Motor neuron (in vitro differentiated cells): Measurements from ENCODE around the gene SLAIN2. TPM values are rescaled to one million over a fixed set of nuclear protein-coding genes. Genes with fewer than 3 reads are reported as not detected.

Experiments used
- ATAC-seq, 8 experiments: fragments of 200-7000 bp; cut with Tn5 transposase; replicated peaks in 6 of 8; 2 replicates each; pipeline ENCODE4 v1.8.0; 2021; ENCODE audit warnings: mild to moderate bottlenecking in 8 of 8, moderate library complexity in 8 of 8
- H3K27ac ChIP-seq, 2 donors: fragments of 250-450 bp; sonication (Bioruptor Pico); 2 replicates each; pipeline ENCODE4 v1.9.0; 2021; ENCODE audit warnings: antibody characterized with exemption in 2 of 2, mild to moderate bottlenecking in 2 of 2, moderate library complexity in 1 of 2
- H3K4me1 ChIP-seq, 2 donors: fragments of 250-450 bp; sonication (Bioruptor Pico); replicated peaks in 1 of 2; 2 replicates each; pipeline ENCODE4 v1.6.1; 2021; ENCODE audit warnings: antibody characterized with exemption in 2 of 2, mild to moderate bottlenecking in 2 of 2, moderate library complexity in 1 of 2
- H3K4me3 ChIP-seq, 5 donors: fragments of 250-450 bp; sonication (Bioruptor Pico); 2 replicates each; pipeline ENCODE4 v1.9.0; 2021; ENCODE audit warnings: antibody characterized with exemption in 5 of 5, mild to moderate bottlenecking in 5 of 5, moderate library complexity in 4 of 5
- WGBS, 10 experiments: fragments of 450-650 bp; shearing (Covaris generic); methylation state at CpG; one replicate each; pipeline ENCODE4 v1.0.0; 2022; 5-methylcytosine and 5-hydroxymethylcytosine counted together
- in situ Hi-C, 9 experiments: fragments of 400-800 bp; cut with MboI; loops; one replicate each; pipeline ENCODE4 v1.15.0; 2021; ENCODE audit warnings: low sequenced_read_pairs in 9 of 9, low pct_unique_long_range_greater_than_20kb in 2 of 9; ENCODE audit not compliant: unreplicated experiment in 9 of 9
- total RNA-seq, 8 experiments: library from RNA; unstranded; fragments of 300-600 nt; gene quantifications; 2 replicates each; pipeline versions ENCODE4 v1.2.3 to v1.2.4, GENCODE V29; 2022

The SLAIN2 gene
- total RNA-seq, 8 experiments from 2014 or later: 22.5 to 80.0 (median 49.4) TPM

DNA sequence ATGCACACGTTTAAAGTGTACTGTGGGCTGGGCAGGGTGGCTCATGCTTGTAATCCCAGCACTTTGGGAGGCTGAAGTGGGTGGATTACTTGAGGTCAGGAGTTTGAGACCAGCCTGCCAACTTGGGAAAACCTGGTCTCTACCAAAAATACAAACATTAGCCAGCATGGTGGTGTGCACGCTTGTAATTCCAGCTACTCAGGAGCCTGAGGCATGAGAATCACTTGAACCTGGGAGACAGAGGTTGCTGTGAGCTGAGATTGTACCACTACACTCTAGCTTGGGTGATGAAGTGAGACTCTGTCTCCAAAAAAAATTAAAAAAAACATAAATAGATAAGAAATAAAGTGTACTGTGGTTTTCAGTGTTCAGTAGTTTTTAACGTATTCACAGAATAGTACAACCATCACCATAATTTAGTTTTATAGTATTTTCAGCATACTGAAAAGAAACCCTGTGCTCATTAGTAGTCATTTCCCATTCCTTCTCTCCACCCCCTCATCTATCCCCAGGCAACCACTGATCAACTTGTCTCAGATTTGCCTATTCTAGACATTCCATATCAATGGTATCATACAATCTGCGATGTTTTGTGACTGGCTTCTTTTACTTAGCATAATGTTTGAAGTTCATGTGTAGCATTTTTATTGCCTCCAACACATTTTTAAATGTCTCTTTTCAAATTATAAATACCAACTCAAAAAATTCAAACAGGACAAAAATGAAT, 19.1 kb downstream of the SLAIN2 start:
- H3K4me3 ChIP-seq: no peak overlapping the region
- H3K27ac ChIP-seq: no peak overlapping the region
- H3K4me1 ChIP-seq: peaks cover 0 to 5% of the 10 kb centered on the region in 2 donors
- WGBS, 10 experiments: 6 to 94% (median 65%) methylated on average over 1 to 4 of the region's 4 CpGs
- in situ Hi-C loops: no loop called here
- ATAC-seq: peak in 5 of 8 experiments; percentile 42 to 97 (median 92)

DNA sequence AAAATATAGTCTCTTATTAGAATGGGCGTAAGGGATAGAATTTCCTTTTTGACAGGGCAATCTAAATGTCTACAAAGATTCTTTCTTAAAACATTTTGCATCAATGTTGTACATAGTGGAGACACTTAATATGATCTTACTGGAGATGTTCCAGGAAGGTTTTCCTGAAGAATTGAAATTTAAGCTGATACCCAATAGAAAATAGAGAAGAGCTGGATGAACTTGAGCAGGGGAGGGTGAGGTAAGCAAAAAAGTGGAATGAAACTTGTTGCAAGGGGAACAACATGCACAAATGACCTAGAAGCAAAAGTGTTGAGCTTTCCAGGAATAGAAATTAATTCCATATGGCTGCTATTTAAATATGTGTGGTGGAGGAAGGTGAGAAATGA, 19.7 kb downstream of the SLAIN2 start:
- peak in 3 of 8 experiments; percentile 21 to 50 (median 46) for ATAC-seq
- H3K4me3 ChIP-seq: no peak overlapping the region
- H3K4me1 ChIP-seq: peaks cover 0 to 5% of the 10 kb centered on the region in 2 donors
- no peak overlapping the region for H3K27ac ChIP-seq
- in situ Hi-C loops: no loop called here
- 0 to 100% (median 58%) methylated on average over 1 of the region's 1 CpG; no CpG with 5 or more reads in 2 of the 10 experiments for WGBS, 10 experiments

DNA sequence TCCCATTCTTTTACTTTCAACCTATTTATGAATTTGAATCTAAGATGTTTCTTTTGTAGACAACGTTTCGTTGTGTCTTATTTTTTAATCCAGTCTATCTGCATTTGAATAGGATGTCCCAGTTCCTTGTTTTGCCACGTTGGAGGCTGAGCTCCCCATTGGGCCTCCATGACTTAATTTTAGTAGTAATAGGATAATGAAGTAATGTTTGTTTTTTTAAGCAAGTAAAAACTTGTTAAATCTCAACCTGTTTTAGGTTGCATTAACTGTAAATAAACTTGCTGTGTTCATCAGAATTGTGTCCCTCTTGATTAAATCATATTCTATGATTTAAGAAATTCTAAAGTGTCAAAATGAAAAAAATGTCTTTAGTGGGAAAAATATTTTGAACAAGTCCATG, 25.3 kb downstream of the SLAIN2 start:
- in situ Hi-C loops: no loop called here

DNA sequence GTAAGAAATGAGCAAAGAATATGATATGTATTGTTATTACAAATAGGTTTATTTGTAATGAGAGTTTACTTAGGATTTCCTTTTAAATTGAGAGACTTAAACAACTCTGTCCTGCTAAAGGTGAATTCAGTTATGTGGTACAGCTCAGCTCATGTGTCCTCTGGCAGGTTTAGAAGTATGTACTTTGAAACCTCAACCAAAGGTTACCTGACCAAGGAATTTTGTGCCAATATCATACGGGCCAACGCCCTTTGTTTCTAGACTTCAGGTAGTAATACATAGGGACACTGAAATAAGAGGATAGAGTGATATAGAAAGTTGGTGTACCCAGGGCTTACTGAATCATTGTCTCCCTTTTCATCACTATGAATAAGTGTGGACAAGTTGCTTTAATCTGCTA, 25.7 kb downstream of the SLAIN2 start:
- WGBS, 10 experiments: 64 to 100% (median 100%) methylated on average over 1 to 2 of the region's 2 CpGs; no CpG with 5 or more reads in 1 of the 10 experiments
- in situ Hi-C loops: no loop called here
- Histone ChIP-seq H3K27ac (no peak overlapping the region), H3K4me3 (no peak overlapping the region), H3K4me1 (peaks cover 13 to 21% of the 10 kb centered on the region in 2 donors)
- ATAC-seq: no peak

More for the DNA sequence above, 25.3 kb downstream of the SLAIN2 start:
- WGBS, 10 experiments: 33 to 76% (median 46%) methylated on average over 3 of the region's 3 CpGs
- ATAC-seq: no peak
- H3K4me3 ChIP-seq: no peak overlapping the region
- peaks cover 13 to 21% of the 10 kb centered on the region in 2 donors for H3K4me1 ChIP-seq
- no peak overlapping the region for H3K27ac ChIP-seq

DNA sequence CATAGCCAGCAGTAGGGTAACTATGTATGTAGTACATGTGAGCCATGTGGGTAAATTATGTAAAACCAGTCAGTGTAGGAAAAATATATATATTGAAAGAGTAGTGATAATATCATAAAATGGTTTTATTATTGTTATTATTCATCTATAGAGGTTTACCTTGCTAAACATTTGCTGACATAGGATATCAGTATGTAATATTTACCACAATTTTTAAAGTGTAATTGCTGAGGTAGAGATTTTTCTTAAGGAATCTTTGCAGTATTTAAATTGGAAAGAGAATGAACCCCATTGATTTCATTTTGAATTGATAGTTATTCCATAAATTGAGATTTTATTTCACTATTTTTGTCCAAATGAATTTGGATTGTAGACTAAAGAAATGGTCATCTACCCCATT, 27.1 kb downstream of the SLAIN2 start:
- ATAC-seq: no peak
- Histone ChIP-seq H3K27ac (no peak overlapping the region), H3K4me3 (no peak overlapping the region), H3K4me1 (peaks cover 13 to 21% of the 10 kb centered on the region in 2 donors)
- in situ Hi-C loops: no loop called here

DNA sequence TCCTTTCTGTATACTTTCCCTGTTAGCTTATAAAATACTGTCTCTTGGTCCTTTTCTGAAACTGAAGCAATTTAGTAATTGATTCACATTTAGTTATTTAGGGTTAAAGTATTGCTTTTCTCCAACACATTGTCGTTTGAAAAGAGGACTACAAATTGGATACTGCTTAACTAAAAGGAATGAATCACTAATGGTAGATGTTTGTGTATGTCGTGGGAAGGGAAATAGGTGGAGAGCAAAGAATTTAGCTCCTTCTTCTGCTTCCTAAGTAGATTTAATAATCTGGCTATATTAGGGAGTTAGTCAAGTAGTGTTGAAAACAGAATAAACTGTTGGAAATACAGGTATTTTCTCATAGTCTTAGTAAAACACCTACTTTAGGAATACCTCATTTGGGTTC, 27.9 kb downstream of the SLAIN2 start:
- in situ Hi-C loops: no loop called here
- 20 to 100% (median 54%) methylated on average over 1 to 2 of the region's 2 CpGs; no CpG with 5 or more reads in 1 of the 10 experiments for WGBS, 10 experiments
- Histone ChIP-seq H3K4me1 (peaks cover 13 to 21% of the 10 kb centered on the region in 2 donors), H3K4me3 (no peak overlapping the region), H3K27ac (no peak overlapping the region)
- ATAC-seq: no peak

DNA sequence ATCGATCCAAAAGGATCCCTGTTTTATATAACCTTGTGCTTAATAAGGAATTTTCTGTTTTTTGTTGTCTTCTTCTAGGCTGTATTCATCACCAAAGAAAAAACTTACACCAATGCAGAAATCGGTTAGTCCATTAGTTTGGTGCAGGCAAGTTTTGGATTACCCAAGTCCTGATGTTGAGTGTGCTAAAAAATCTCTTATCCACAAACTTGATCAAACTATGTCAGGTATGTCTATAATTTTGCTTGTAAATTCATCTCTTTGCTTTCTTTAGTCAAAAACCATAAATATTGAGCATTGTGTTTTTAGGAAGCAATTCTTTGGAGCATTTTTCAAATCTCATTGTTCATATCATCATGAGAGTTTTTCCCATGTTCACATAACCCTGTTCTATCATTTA, 28.4 kb downstream of the SLAIN2 start:
- Histone ChIP-seq H3K4me1 (peaks cover 13 to 21% of the 10 kb centered on the region in 2 donors), H3K4me3 (no peak overlapping the region), H3K27ac (no peak overlapping the region)
- WGBS, 10 experiments: 34 to 100% (median 94%) methylated on average over 1 to 2 of the region's 2 CpGs; no CpG with 5 or more reads in 1 of the 10 experiments
- ATAC-seq: no peak
- in situ Hi-C loops: no loop called here

DNA sequence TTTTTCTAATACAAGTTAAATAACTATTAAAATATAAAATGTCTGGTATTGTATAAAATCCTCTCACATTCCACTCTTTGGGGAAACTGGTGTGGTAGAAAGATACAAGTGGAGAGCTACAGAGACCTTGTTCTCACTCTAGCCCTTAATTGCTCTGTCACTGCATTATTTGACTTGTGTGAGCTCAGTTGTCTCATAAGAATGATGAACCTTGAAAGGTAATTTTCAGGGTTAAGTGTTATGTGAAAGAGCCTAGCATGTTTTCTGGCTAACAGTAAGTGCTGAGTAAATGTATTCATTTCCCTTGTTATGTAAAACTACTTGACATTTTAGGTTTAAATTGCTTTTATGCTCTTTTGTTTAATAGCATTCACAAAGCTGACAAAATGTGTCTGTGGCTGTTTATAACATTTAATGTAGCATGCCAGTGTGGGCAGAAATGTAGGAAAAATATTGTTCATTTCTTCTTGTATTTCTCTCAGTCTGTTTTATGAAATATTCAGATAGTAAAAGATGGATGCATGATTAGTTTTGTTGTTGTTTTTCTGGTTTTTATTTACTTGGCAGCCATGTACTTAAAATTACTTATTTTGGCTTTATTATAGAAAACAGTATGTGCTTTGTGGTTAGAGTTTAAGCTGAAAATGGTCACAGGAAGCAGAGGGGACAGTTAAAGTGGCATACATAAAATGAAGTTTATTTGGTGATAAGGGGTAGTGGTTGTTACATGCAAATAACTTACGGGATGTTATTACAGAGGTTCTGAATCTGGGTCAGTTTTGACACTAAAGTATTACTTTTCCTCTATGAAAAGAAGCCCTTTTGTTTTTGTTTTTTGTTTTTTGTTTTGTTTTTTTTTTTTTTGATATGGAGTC, 29.2 kb downstream of the SLAIN2 start:
- no peak overlapping the region for H3K4me3 ChIP-seq
- WGBS, 10 experiments: 43 to 100% (median 88%) methylated on average over 1 of the region's 1 CpG; no CpG with 5 or more reads in 3 of the 10 experiments
- no peak overlapping the region for H3K27ac ChIP-seq
- in situ Hi-C loops: no loop called here
- peaks cover 13 to 21% of the 10 kb centered on the region in 2 donors for H3K4me1 ChIP-seq
- peak in 3 of 8 experiments; percentile 47 to 64 (median 59) for ATAC-seq

DNA sequence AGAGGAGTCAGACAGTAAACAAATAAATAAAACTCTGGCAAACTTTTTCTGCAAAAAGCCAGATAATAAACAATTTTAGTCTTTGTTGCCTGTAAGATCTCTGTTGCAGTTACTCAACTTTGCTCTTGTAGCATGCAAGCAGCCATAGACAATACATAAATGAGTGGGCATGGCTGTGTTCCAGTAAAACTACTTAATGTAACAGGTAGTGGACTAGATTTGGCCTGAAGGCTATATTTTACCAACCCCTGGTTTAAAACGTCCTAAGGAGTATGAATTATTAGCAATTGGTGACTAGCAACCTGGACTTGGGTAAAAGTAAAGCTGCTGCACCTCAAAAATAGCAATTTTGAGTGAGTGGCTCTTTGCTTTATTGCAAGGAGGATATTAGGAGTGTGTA, 30.9 kb downstream of the SLAIN2 start:
- in situ Hi-C loops: no loop called here

DNA sequence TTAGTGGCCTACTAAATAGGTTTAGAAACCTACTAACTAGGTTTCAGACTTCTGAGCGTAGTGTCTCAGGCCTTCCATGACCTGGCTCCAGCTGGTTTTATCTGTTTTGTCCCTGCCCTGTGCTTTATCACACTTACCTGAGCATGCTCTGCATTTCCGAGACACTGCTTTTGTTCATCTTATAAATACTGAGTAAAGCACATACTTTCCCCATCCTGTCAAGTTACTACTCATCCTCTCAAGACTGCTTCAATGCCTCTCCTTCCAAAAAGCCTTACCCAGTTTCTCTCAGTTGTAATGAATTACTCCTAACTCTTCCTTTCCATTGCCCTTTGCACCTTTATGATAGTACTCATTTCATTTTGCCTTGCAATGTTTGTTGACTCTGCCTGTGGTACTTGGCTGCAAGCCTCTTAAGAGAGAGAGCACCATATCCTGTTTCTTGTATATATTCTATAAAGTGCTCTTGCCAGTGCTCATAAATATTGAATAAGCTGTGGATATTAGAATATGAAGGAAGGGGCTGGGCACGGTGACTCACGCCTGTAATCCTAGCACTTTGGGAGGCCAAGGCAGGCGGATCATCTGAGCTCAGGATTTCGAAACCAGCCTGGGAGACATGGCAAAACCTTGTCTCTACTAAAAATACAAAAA, 34.4 kb downstream of the SLAIN2 start:
- in situ Hi-C loops: no loop called here
- peak in 3 of 8 experiments; percentile 83 to 94 (median 88) for ATAC-seq
- Histone ChIP-seq H3K4me1 (peaks cover 0 to 3% of the 10 kb centered on the region in 2 donors), H3K27ac (no peak overlapping the region), H3K4me3 (no peak overlapping the region)
- WGBS, 10 experiments: 26 to 100% (median 95%) methylated on average over 1 to 6 of the region's 6 CpGs

More for the DNA sequence above, 30.9 kb downstream of the SLAIN2 start:
- H3K4me3 ChIP-seq: no peak overlapping the region
- no peak for ATAC-seq
- H3K27ac ChIP-seq: no peak overlapping the region
- 0 to 67% (median 33%) methylated on average over 1 of the region's 1 CpG; no CpG with 5 or more reads in 5 of the 10 experiments for WGBS, 10 experiments
- peaks cover 13 to 21% of the 10 kb centered on the region in 2 donors for H3K4me1 ChIP-seq

DNA sequence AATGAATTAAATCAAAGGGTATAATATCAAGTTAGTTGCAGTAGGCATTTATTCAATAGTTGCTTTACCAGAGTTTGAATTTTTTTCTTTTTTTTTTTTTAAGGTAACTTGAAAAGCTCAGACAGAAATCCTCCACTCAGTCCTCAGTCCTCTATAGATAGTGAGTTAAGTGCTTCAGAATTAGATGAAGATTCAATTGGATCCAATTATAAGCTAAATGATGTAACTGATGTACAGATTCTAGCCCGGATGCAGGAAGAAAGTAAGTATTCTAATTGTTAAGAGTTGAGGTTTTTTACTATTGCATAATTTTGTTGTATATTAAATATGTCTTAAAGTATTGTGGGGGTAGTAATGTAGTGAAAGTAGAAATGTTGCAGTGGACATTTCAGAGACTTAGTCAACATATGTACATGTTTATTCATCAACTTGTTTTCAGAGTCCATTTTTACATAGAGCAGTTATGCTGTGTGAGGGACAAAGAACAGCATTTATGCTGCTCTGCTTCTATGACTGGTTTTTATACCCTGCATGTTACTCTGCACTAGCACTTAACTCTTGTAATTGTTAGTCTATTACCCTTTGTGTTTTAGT, 38.4 kb downstream of the SLAIN2 start:
- peaks cover 0 to 10% of the 10 kb centered on the region in 2 donors for H3K4me1 ChIP-seq
- in situ Hi-C loops: no loop called here
- WGBS, 10 experiments: 29 to 100% (median 74%) methylated on average over 1 of the region's 1 CpG; no CpG with 5 or more reads in 2 of the 10 experiments
- no peak overlapping the region for H3K27ac ChIP-seq
- no peak overlapping the region for H3K4me3 ChIP-seq
- ATAC-seq: peak in 3 of 8 experiments; percentile 24 to 71 (median 29)

DNA sequence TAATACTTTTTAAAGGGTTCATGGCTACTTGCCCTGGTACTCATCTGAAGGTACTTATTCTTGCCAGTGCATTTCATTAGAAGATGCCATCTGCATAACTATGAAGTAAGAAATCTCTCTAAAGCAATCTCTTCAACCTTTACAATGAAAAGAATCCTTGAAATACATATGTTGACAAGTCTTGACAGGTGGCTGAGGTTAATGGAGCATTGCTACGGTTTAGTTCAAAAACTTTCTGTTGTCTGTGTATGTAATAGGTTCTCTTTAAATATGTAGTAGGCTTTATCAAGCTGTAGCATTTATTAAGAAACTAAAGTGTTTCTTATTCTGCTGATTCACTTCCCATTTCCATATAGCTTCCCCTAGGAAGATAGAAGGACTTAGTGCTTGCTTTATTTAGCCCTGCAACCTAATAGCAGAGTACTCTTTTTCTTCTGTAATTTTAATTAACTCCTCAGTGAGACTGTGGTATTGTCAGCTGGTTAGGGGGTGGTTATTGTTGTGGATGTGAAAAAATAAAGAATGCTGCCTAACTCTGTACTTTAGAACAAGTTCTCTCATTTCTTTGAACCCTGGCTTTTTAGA, 39.3 kb downstream of the SLAIN2 start:
- Histone ChIP-seq H3K4me3 (no peak overlapping the region), H3K4me1 (peaks cover 0 to 10% of the 10 kb centered on the region in 2 donors), H3K27ac (no peak overlapping the region)
- 0 to 100% (median 40%) methylated on average over 1 of the region's 1 CpG; no CpG with 5 or more reads in 3 of the 10 experiments for WGBS, 10 experiments
- in situ Hi-C loops: no loop called here
- ATAC-seq: peak in 3 of 8 experiments; percentile 7 to 23 (median 22)
